ENCODE results near the gene MX2.

The MX2 gene

DNA sequence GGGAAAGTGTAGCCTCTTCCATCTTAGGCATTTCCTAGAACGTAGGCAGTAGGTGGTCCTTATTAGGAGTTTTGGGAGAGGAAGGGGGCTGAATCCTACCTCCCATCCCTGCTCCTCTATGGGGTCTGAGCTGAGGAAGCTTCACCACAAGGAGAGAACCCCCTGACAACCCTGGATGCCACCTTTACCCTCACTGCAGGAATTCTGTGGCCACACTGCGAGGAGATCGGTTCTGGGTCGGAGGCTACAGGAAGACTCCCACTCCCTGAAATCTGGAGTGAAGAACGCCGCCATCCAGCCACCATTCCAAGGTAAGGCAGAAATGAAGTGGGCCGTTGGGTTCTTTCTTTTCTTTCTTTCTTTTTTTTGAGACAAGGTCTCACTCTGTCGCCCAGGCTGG lies 65.7 kb downstream of the MX2 start:
- no peak overlapping the region for H3K4me3 ChIP-seq (ENCODE audit: low read depth, low read length)
- TF ChIP-seq, protein P1, sequence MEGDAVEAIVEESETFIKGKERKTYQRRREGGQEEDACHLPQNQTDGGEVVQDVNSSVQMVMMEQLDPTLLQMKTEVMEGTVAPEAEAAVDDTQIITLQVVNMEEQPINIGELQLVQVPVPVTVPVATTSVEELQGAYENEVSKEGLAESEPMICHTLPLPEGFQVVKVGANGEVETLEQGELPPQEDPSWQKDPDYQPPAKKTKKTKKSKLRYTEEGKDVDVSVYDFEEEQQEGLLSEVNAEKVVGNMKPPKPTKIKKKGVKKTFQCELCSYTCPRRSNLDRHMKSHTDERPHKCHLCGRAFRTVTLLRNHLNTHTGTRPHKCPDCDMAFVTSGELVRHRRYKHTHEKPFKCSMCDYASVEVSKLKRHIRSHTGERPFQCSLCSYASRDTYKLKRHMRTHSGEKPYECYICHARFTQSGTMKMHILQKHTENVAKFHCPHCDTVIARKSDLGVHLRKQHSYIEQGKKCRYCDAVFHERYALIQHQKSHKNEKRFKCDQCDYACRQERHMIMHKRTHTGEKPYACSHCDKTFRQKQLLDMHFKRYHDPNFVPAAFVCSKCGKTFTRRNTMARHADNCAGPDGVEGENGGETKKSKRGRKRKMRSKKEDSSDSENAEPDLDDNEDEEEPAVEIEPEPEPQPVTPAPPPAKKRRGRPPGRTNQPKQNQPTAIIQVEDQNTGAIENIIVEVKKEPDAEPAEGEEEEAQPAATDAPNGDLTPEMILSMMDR (IDR thresholded peaks at IDR 0.05; ENCODE audit: low read depth, low read length): no peak
- in situ Hi-C loops (cut with HindIII; ENCODE audit: low sequenced_read_pairs): no loop called here
- no peak for DNase-seq (ENCODE audit: low read depth, low spot score)

DNA sequence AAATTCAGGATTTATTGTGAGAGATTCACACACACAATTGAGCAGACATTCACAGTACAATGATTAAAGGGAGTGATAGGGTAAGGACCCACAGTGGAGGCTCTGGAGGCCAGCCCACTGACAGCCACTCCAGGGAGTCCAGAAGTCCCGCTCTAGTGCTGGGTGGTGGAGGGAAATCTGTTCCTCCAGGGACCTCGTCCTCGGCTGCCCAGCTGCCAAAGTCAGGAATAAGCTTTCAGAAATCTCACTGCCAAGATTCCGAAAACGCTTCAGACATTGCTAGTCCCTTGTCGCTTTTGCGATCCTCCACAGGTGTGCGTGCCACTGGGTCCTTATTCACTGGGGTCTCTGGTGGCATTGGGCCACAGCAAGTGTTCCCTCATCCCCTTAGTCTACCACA lies 66.5 kb downstream of the MX2 start:
- H3K4me3 ChIP-seq (ENCODE audit: low read depth, low read length): no peak overlapping the region
- in situ Hi-C loops (cut with HindIII; ENCODE audit: low sequenced_read_pairs): no loop called here
- no peak for DNase-seq (ENCODE audit: low read depth, low spot score)
- TF ChIP-seq, protein P1 (IDR thresholded peaks at IDR 0.05; ENCODE audit: low read depth, low read length): no peak

DNA sequence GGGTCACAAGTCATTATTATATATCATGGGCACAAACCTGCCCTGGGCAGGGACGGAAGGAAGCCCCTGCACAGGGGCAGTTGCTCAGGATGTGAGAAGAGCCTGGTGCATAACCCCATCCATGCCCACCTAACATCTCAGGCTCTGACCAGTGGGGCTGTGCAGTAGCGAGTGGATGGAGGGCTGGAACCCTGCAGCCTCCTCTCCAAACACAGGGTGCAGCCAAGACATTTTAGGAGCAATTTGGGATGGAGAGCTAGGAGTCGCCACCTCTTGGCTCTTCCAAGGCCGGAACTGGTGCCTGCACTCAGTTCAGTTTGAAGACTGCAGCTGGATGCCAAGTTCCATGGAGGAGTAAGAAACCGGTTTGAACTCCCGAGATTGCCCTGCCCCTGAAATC lies 67.0 kb downstream of the MX2 start:
- TF ChIP-seq, protein P1 (IDR thresholded peaks at IDR 0.05; ENCODE audit: low read depth, low read length): no peak
- in situ Hi-C loops (cut with HindIII; ENCODE audit: low sequenced_read_pairs): no loop called here
- no peak for DNase-seq (ENCODE audit: low read depth, low spot score)
- H3K4me3 ChIP-seq (ENCODE audit: low read depth, low read length): no peak overlapping the region

GRCh38 chr21:41429305-41429704 lies 67.5 kb downstream of the MX2 start:
- in situ Hi-C loops (cut with HindIII; ENCODE audit: low sequenced_read_pairs): no loop called here
- DNase-seq (ENCODE audit: low read depth, low spot score): no peak
- TF ChIP-seq, protein P1 (IDR thresholded peaks at IDR 0.05; ENCODE audit: low read depth, low read length): no peak
- no peak overlapping the region for H3K4me3 ChIP-seq (ENCODE audit: low read depth, low read length)

- in situ Hi-C loops (cut with HindIII; ENCODE audit: low sequenced_read_pairs): no loop called here
- no peak overlapping the region for H3K4me3 ChIP-seq (ENCODE audit: low read depth, low read length)
- DNase-seq (ENCODE audit: low read depth, low spot score): no peak
- TF ChIP-seq, protein P1 (IDR thresholded peaks at IDR 0.05; ENCODE audit: low read depth, low read length): no peak
These were observed 68.2 kb downstream of the MX2 start for GRCh38 chr21:41429925-41430491.

DNA sequence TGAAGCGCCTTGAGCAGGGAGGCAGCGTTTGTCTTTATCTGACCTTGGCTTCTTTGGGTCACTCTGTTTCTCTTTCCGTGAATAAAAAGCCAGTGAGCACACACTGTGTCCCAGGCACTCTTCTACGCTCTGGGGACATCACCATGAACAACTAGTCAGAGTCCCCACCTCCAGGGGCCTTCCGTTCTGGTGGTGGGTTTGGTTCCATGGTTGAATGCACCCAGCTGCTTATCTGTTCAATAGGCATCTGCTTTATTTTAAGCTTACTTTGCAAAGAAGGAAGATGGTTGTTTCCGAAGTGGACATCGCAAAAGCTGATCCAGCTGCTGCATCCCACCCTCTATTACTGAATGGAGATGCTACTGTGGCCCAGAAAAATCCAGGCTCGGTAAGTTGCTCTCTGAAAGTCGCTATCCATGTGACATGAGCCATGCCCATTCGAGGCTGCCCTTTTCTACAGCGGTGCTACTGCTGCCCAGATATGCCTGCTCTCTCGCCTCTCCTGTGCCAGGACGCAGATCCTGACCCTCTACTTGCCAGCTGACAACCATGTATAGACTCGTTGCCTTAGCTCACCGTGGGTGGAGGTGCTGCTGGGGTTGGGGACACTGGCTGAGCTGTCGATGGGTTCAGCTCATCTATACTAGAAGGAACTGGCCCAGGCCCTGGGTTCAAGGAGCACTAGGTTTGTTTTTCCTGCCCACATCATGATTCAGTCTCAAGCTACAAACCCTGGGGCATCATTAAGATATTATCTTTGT lies 70.1 kb downstream of the MX2 start:
- DNase-seq (ENCODE audit: low read depth, low spot score): no peak
- TF ChIP-seq, protein P1 (IDR thresholded peaks at IDR 0.05; ENCODE audit: low read depth, low read length): no peak
- H3K4me3 ChIP-seq (ENCODE audit: low read depth, low read length): no peak overlapping the region
- in situ Hi-C loops (cut with HindIII; ENCODE audit: low sequenced_read_pairs): no loop called here

Data from astrocyte of the spinal cord (primary cell).